H1 (cell line): ENCODE results near the gene PRELID2. TPM values are rescaled to one million over a fixed set of nuclear protein-coding genes. Genes with fewer than 3 reads are reported as not detected.

Experiments
- CTCF ChIA-PET: fragments of 300-600 bp; sonication (Branson Sonifier 250); formaldehyde crosslinking; loops from one replicate; lab custom pipeline; 2021; ENCODE audit not compliant: partially characterized antibody; lab: Charles Lee
- POLR2A ChIA-PET: fragments of 300-600 bp; sonication (Branson Sonifier 250); formaldehyde crosslinking; loops from one replicate; lab custom pipeline; 2021; ENCODE audit warnings: inconsistent platforms; ENCODE audit not compliant: partially characterized antibody; lab: Charles Lee
- DNase-seq, 2 experiments: peaks; one replicate each; pipeline versions ENCODE4 v3.0.0 to v3.0.0-alpha.2; 2010 to 2022; ENCODE audit warnings: low spot score in 2 of 2, low read depth in 1 of 2, mixed read lengths in 1 of 2
- FAIRE-seq: peaks from 2 replicates; lab custom pipeline; 2011; peaks lifted over from hg19 to GRCh38; lab: Jason Lieb, UNC
- H2AFZ ChIP-seq: 2 replicates; pipeline ENCODE4 v1.8.1; 2012; ENCODE audit warnings: low read length, inconsistent platforms
- H2AK5ac ChIP-seq: 2 replicates; pipeline ENCODE4 v1.6.1; 2013; ENCODE audit warnings: low read depth, low read length
- H2BK120ac ChIP-seq: replicated peaks from 2 replicates; pipeline ENCODE3; 2013; ENCODE audit warnings: low read depth, low read length, inconsistent platforms
- H2BK12ac ChIP-seq: 2 replicates; pipeline ENCODE4 v1.6.1; 2013; ENCODE audit warnings: low read depth, low read length
- H2BK15ac ChIP-seq: 2 replicates; pipeline ENCODE4 v1.6.1; 2013; ENCODE audit warnings: low read length
- H2BK20ac ChIP-seq: 2 replicates; pipeline ENCODE4 v1.6.1; 2013; ENCODE audit warnings: low read length
- H2BK5ac ChIP-seq: 2 replicates; pipeline ENCODE4 v1.6.1; 2013; ENCODE audit warnings: low read depth, low read length
- H3K14ac ChIP-seq: 2 replicates; pipeline ENCODE4 v1.6.1; 2013; ENCODE audit warnings: inconsistent platforms; ENCODE audit not compliant: insufficient read length
- H3K18ac ChIP-seq: 2 replicates; pipeline ENCODE4 v1.6.1; 2013; ENCODE audit warnings: low read length; ENCODE audit errors: extremely low read depth
- H3K23ac ChIP-seq: 2 replicates; pipeline ENCODE4 v1.6.1; 2013; ENCODE audit warnings: inconsistent platforms; ENCODE audit not compliant: insufficient read length
- H3K23me2 ChIP-seq: 2 replicates; pipeline ENCODE4 v1.6.1; 2013; ENCODE audit warnings: low read depth, low read length
- H3K27ac ChIP-seq: 2 replicates; pipeline ENCODE4 v1.6.1; 2011; ENCODE audit warnings: low read depth, low read length, inconsistent platforms
- H3K27me3 ChIP-seq, 4 experiments: replicated peaks in 1 of 4; 1 replicate in 1 of 4; 2 replicates in 3 of 4; pipeline versions ENCODE4 v1.6.1 to v1.8.1; 2011 to 2013; ENCODE audit warnings: low read length in 3 of 4, mild to moderate bottlenecking in 3 of 4, inconsistent platforms in 2 of 4, mixed read lengths in 2 of 4, moderate library complexity in 1 of 4; ENCODE audit not compliant: control insufficient read depth in 3 of 4, insufficient read depth in 3 of 4; ENCODE audit errors: extremely low read depth in 1 of 4
- H3K36me3 ChIP-seq, 4 experiments: 2 replicates each; pipeline versions ENCODE4 v1.6.1 to v1.8.1; 2011 to 2013; ENCODE audit warnings: mild to moderate bottlenecking in 4 of 4, low read length in 3 of 4, moderate library complexity in 2 of 4, control low read depth in 1 of 4, inconsistent platforms in 1 of 4; ENCODE audit not compliant: insufficient read depth in 4 of 4, control insufficient read depth in 2 of 4
- H3K4ac ChIP-seq: replicated peaks from 2 replicates; pipeline ENCODE3; 2013; ENCODE audit warnings: low read length, low read depth, mixed read lengths, inconsistent platforms; ENCODE audit not compliant: insufficient read length
- H3K4me1 ChIP-seq, 4 experiments: replicated peaks in 1 of 4; 1 replicate in 1 of 4; 2 replicates in 3 of 4; pipeline versions ENCODE4 v1.6.1 to v1.8.1; 2011 to 2013; ENCODE audit warnings: low read length in 3 of 4, inconsistent platforms in 2 of 4, mixed read lengths in 1 of 4; ENCODE audit not compliant: insufficient read depth in 4 of 4, control insufficient read depth in 3 of 4
- H3K4me2 ChIP-seq, 2 experiments: 2 replicates each; pipeline versions ENCODE4 v1.6.1 to v1.8.1; 2011 to 2013; ENCODE audit warnings: low read depth in 2 of 2, low read length in 2 of 2, control low read depth in 1 of 2, inconsistent platforms in 1 of 2, mild to moderate bottlenecking in 1 of 2; ENCODE audit not compliant: insufficient read depth in 1 of 2
- H3K4me3 ChIP-seq, 4 experiments: fragments of 200-600, 300-600 bp in 1 of 4; sonication (generic), shearing (Covaris generic), sonication (Bioruptor Twin) in 1 of 4; 2 replicates each; pipeline versions ENCODE4 v1.5.1 to v1.8.1; 2011 to 2016; ENCODE audit warnings: low read length in 4 of 4, low read depth in 3 of 4, control low read depth in 2 of 4, inconsistent platforms in 2 of 4, mild to moderate bottlenecking in 2 of 4, mixed read lengths in 1 of 4, moderate library complexity in 1 of 4; ENCODE audit not compliant: insufficient read depth in 2 of 4; ENCODE audit errors: extremely low read depth in 1 of 4
- H3K56ac ChIP-seq: replicated peaks from 2 replicates; pipeline ENCODE3; 2013; ENCODE audit warnings: low read depth, mild to moderate bottlenecking, mixed read lengths, low read length, inconsistent platforms; ENCODE audit not compliant: insufficient read length
- H3K79me1 ChIP-seq: 2 replicates; pipeline ENCODE4 v1.6.1; 2013; ENCODE audit warnings: low read depth, low read length, control low read depth
- H3K79me2 ChIP-seq, 2 experiments: 2 replicates each; pipeline versions ENCODE4 v1.6.1 to v1.8.1; 2012 to 2013; ENCODE audit warnings: low read length in 2 of 2, mild to moderate bottlenecking in 2 of 2, inconsistent platforms in 1 of 2; ENCODE audit not compliant: insufficient read depth in 2 of 2, control insufficient read depth in 1 of 2
- H3K9ac ChIP-seq, 4 experiments: replicated peaks in 1 of 4; 1 replicate in 1 of 4; 2 replicates in 3 of 4; pipeline versions ENCODE4 v1.6.1 to v1.8.1; 2011 to 2013; ENCODE audit warnings: low read depth in 3 of 4, low read length in 3 of 4, control low read depth in 2 of 4, mild to moderate bottlenecking in 2 of 4, moderate library complexity in 2 of 4, inconsistent platforms in 1 of 4; ENCODE audit errors: extremely low read depth in 1 of 4
- H3K9me3 ChIP-seq, 2 experiments: 2 replicates each; pipeline versions ENCODE4 v1.6.1 to v1.8.1; 2012 to 2013; ENCODE audit warnings: mild to moderate bottlenecking in 2 of 2, moderate library complexity in 2 of 2, control low read depth in 1 of 2, inconsistent platforms in 1 of 2, low read depth in 1 of 2, low read length in 1 of 2, mixed read lengths in 1 of 2; ENCODE audit not compliant: insufficient read depth in 2 of 2
- H4K20me1 ChIP-seq, 2 experiments: replicated peaks in 1 of 2; 2 replicates each; pipeline versions ENCODE3 to v1.8.1; 2011 to 2013; ENCODE audit warnings: inconsistent platforms in 2 of 2, low read length in 2 of 2, mild to moderate bottlenecking in 1 of 2; ENCODE audit not compliant: insufficient read depth in 2 of 2, control insufficient read depth in 1 of 2
- H4K5ac ChIP-seq: 2 replicates; pipeline ENCODE4 v1.6.1; 2013; ENCODE audit warnings: low read length, low read depth, mixed read lengths, inconsistent platforms; ENCODE audit not compliant: insufficient read length
- H4K8ac ChIP-seq: 2 replicates; pipeline ENCODE4 v1.8.0; 2013; ENCODE audit warnings: mild to moderate bottlenecking, moderate library complexity, low read length, inconsistent platforms; ENCODE audit not compliant: insufficient read depth; ENCODE audit errors: extremely low read depth
- H4K91ac ChIP-seq: replicated peaks from 2 replicates; pipeline ENCODE3; 2013; ENCODE audit warnings: low read length, mixed read lengths, inconsistent platforms; ENCODE audit not compliant: insufficient read length
- ATF3 ChIP-seq: IDR thresholded peaks from 2 replicates; pipeline ENCODE4 v1.6.1; 2011; ENCODE audit warnings: low read depth, mild to moderate bottlenecking, low read length; ENCODE audit not compliant: insufficient read depth
- CBX5 ChIP-seq: fragments of 300-800, 300-1000 bp; sonication (generic); IDR thresholded peaks from 2 replicates; pipeline ENCODE4 v1.7.1; 2016; ENCODE audit warnings: antibody characterized with exemption, low read length, low read depth
- CBX8 ChIP-seq: fragments of 300-800, 300-1000 bp; sonication (generic); IDR thresholded peaks from 2 replicates; pipeline ENCODE4 v1.7.1; 2016; ENCODE audit warnings: low read depth, low read length, borderline replicate concordance
- CHD2 ChIP-seq: IDR thresholded peaks from 2 replicates; pipeline ENCODE4 v1.6.1; 2012; ENCODE audit warnings: low read length, improper control_type of control experiment
- HDAC2 ChIP-seq, 2 experiments: fragments of 300-600 bp in 1 of 2; sonication (generic) in 1 of 2; IDR thresholded peaks; 2 replicates each; pipeline ENCODE4 v1.6.1; 2011 to 2012; ENCODE audit warnings: low read depth in 2 of 2, low read length in 2 of 2, mild to moderate bottlenecking in 2 of 2, moderate library complexity in 2 of 2, borderline replicate concordance in 1 of 2, inconsistent platforms in 1 of 2
- KDM1A ChIP-seq: fragments of 200-600, 300-600 bp; sonication (generic); IDR thresholded peaks from 2 replicates; pipeline ENCODE4 v1.7.1; 2016; ENCODE audit warnings: mild to moderate bottlenecking, low read length, borderline replicate concordance
- KDM4A ChIP-seq: IDR thresholded peaks from one replicate; pipeline ENCODE4 v1.7.1; 2012; ENCODE audit warnings: low read depth, mild to moderate bottlenecking, moderate library complexity, low read length, inconsistent platforms; ENCODE audit not compliant: severe bottlenecking
- POU5F1 ChIP-seq: IDR thresholded peaks from 2 replicates; pipeline ENCODE4 v1.6.1; 2011; ENCODE audit warnings: low read depth, mild to moderate bottlenecking, low read length, moderate library complexity
- RAD21 ChIP-seq, 2 experiments: IDR thresholded peaks in 1 of 2; conservative IDR thresholded peaks in 1 of 2; 2 replicates each; pipeline ENCODE4 v1.6.1; 2011; ENCODE audit warnings: low read depth in 2 of 2, low read length in 2 of 2, improper control_type of control experiment in 1 of 2, inconsistent platforms in 1 of 2, mild to moderate bottlenecking in 1 of 2, moderate library complexity in 1 of 2
- SP2 ChIP-seq: IDR thresholded peaks from 2 replicates; pipeline ENCODE4 v1.6.1; 2012; ENCODE audit warnings: mild to moderate bottlenecking, low read length, inconsistent platforms
- YY1 ChIP-seq: IDR thresholded peaks from 2 replicates; pipeline ENCODE4 v1.6.1; 2011; ENCODE audit warnings: low read depth, mild to moderate bottlenecking, low read length
- WGBS, 2 experiments: shearing (Covaris generic) in 1 of 2; methylation state at CpG; one replicate each; pipeline versions ENCODE4 v1.1.6 to v1.1.7; 2013 to 2015; ENCODE audit warnings: low lambda C conversion rate in 2 of 2, mixed read lengths in 2 of 2, inconsistent platforms in 1 of 2, low coverage in 1 of 2, missing lambda C conversion rate in 1 of 2; ENCODE audit not compliant: insufficient replicate concordance in 2 of 2, insufficient coverage in 1 of 2, insufficient read length in 1 of 2; ENCODE audit errors: extremely low coverage in 1 of 2, missing lambda C conversion rate in 1 of 2; 5-methylcytosine and 5-hydroxymethylcytosine counted together
- polyA plus RNA-seq, 7 experiments: library from polyadenylated mRNA; depleted of rRNA in 3 of 7; stranded (reverse) in 5 of 7; unstranded in 2 of 7; fragments of >200 nt in 5 of 7; fragments of 200-250 nt in 2 of 7; gene quantifications; 1 replicate in 5 of 7; 2 replicates in 1 of 7; 4 replicates in 1 of 7; pipeline versions ENCODE4 v1.2.1 to v1.2.3, GENCODE V29; 2011 to 2013; ENCODE audit warnings: missing spikeins in 2 of 7, mixed read lengths in 2 of 7
- total RNA-seq: library from RNA; stranded (reverse); fragmentation: NEBNext Ultra II Directional; extraction: Animal tissue kit (Norgen Biotek cat#: 25700); gene quantifications from 2 replicates; pipeline ENCODE4 v1.2.1, GENCODE V29; 2021

Gene PRELID2
- total and polyA plus RNA-seq, 2 of the 8 experiments (the other 6 are each of a cell fraction or from before 2014, with no cell fraction given), result 2.2 to 7.8 TPM

- Histone ChIP-seq H3K18ac (no peak overlapping the region), H3K14ac (no peak overlapping the region), H4K5ac (no peak overlapping the region), H3K4me2 (no peak overlapping the region), H3K9ac (no peak overlapping the region), H2AK5ac (no peak overlapping the region), H3K4me1 (no peaks in the 10 kb centered on the region), H2AFZ (no peak overlapping the region), H3K56ac (no peak overlapping the region), H3K23me2 (no peaks in the 10 kb centered on the region), H3K79me1 (no peaks in the 10 kb centered on the region), H2BK120ac (no peak overlapping the region), H3K4ac (no peak overlapping the region), H3K79me2 (no peaks in the 10 kb centered on the region), H2BK15ac (no peak overlapping the region), H4K20me1 (no peaks in the 10 kb centered on the region), H2BK12ac (no peak overlapping the region), H4K8ac (no peak overlapping the region; the same call in 1 of the 2 replicates), H2BK20ac (no peak overlapping the region), H3K4me3 (no peak overlapping the region), H3K9me3 (no peaks in the 10 kb centered on the region), H3K23ac (no peak overlapping the region), H3K27ac (no peak overlapping the region), H2BK5ac (no peak overlapping the region), H4K91ac (no peak overlapping the region), H3K27me3 (no peaks in the 10 kb centered on the region), H3K36me3 (no peaks in the 10 kb centered on the region)
- CTCF ChIA-PET, result interaction anchor here (0.6 to 1.2 kb wide), 2 partner anchors 10 to 303 kb away, joined by 3 read pairs; no protein-coding TSS in a partner anchor
- 91% methylated on average over 13 of the region's 14 CpGs; no CpG with 5 or more reads in 1 of the 2 experiments for WGBS, 2 experiments
- POLR2A ChIA-PET, result no interaction called here
- FAIRE-seq (no peak), DNase-seq (no peak)
- TF ChIP-seq CHD2 (no peak), ATF3 (no peak), YY1 (no peak), HDAC2 (IDR thresholded peaks at IDR 0.05; ENCODE audit: borderline replicate concordance in 1 of 2, low read depth in 2 of 2, low read length in 2 of 2) (no peak), POU5F1 (no peak), CBX5 (no peak), KDM1A (no peak), KDM4A (no peak), CBX8 (no peak), RAD21 (IDR thresholded peaks at IDR 0.05 in 1 of 2, conservative IDR thresholded peaks at IDR 0.05 in 1 of 2; ENCODE audit: low read depth in 2 of 2, low read length in 2 of 2) (no peak), SP2 (no peak)
Observed at GRCh38 chr5:145743396-145744061, 91.6 kb downstream of the PRELID2 start.
